Esophagus muscularis mucosa (tissue), 4 donors: ENCODE results near the gene NOP10. TPM values are rescaled to one million over a fixed set of nuclear protein-coding genes. Genes with fewer than 3 reads are reported as not detected.

Experiments used
- DNase-seq: peaks from one replicate; pipeline ENCODE4 v3.0.0-alpha.2; 2017; ENCODE audit errors: extremely low spot score
- H3K27ac ChIP-seq, 4 donors: fragments of 200-600 bp; sonication (generic); replicated peaks in 1 of 4; 1 replicate in 3 of 4; 2 replicates in 1 of 4; pipeline ENCODE4 v1.5.1; 2016 to 2019; ENCODE audit warnings: mild to moderate bottlenecking in 1 of 4
- H3K27me3 ChIP-seq, 4 donors: fragments of 200-600 bp; sonication (generic); one replicate each; pipeline versions ENCODE4 v1.5.1 to v1.6.0; 2016 to 2019
- H3K36me3 ChIP-seq, 4 donors: fragments of 200-600 bp; sonication (generic); one replicate each; pipeline ENCODE4 v1.5.1; 2016 to 2019
- H3K4me1 ChIP-seq, 4 donors: fragments of 200-600 bp; sonication (generic); one replicate each; pipeline ENCODE4 v1.5.1; 2016 to 2019
- H3K4me3 ChIP-seq, 4 donors: fragments of 200-600 bp; sonication (generic); 1 replicate in 2 of 4; 2 replicates in 2 of 4; pipeline ENCODE4 v1.5.1; 2016 to 2019; ENCODE audit warnings: mild to moderate bottlenecking in 4 of 4, moderate library complexity in 1 of 4
- H3K9me3 ChIP-seq, 4 donors: fragments of 200-600 bp; sonication (generic); 1 replicate in 3 of 4; 2 replicates in 1 of 4; pipeline ENCODE4 v1.5.1; 2016 to 2019
- EP300 ChIP-seq: sonication (generic); formaldehyde crosslinking; IDR thresholded peaks from one replicate; pipeline ENCODE4 v1.6.1; 2017; ENCODE audit warnings: antibody characterized with exemption
- POLR2A ChIP-seq: fragments of 450-650 bp; IDR thresholded peaks from one replicate; pipeline ENCODE4 v1.6.1; 2017; ENCODE audit warnings: antibody characterized with exemption, moderate library complexity, mild to moderate bottlenecking, low read depth
- POLR2AphosphoS5 ChIP-seq, 2 donors: sonication (generic); formaldehyde crosslinking; IDR thresholded peaks; one replicate each; pipeline ENCODE4 v1.6.1; 2017; ENCODE audit warnings: antibody characterized with exemption in 2 of 2
- WGBS: methylation state at CpG from one replicate; pipeline ENCODE4 v1.1.5; 2018; 5-methylcytosine and 5-hydroxymethylcytosine counted together
- intact Hi-C: fragments of 100-400 bp; cut with DNase I; formaldehyde crosslinking; loops from one replicate; pipeline ENCODE4 v1.15.1; 2023
- total RNA-seq, 4 donors: library from RNA; depleted of rRNA; stranded (reverse); fragments of >200 nt; gene quantifications; one replicate each; pipeline versions ENCODE4 v1.1.0 to v1.2.1, GENCODE V29; 2016
- TF ChIP-seq, protein P1 (sequence below), 3 experiments: fragments of 200-600 bp in 2 of 3; fragments of 450-650 bp in 1 of 3; sonication (generic) in 2 of 3; IDR thresholded peaks; one replicate each; pipeline ENCODE4 v1.5.1; 2017 to 2019; ENCODE audit warnings: antibody characterized with exemption in 3 of 3, mild to moderate bottlenecking in 2 of 3, moderate library complexity in 1 of 3

Gene NOP10
- total RNA-seq, 4 donors from 2014 or later: 78.5 to 136 (median 116) TPM

DNA sequence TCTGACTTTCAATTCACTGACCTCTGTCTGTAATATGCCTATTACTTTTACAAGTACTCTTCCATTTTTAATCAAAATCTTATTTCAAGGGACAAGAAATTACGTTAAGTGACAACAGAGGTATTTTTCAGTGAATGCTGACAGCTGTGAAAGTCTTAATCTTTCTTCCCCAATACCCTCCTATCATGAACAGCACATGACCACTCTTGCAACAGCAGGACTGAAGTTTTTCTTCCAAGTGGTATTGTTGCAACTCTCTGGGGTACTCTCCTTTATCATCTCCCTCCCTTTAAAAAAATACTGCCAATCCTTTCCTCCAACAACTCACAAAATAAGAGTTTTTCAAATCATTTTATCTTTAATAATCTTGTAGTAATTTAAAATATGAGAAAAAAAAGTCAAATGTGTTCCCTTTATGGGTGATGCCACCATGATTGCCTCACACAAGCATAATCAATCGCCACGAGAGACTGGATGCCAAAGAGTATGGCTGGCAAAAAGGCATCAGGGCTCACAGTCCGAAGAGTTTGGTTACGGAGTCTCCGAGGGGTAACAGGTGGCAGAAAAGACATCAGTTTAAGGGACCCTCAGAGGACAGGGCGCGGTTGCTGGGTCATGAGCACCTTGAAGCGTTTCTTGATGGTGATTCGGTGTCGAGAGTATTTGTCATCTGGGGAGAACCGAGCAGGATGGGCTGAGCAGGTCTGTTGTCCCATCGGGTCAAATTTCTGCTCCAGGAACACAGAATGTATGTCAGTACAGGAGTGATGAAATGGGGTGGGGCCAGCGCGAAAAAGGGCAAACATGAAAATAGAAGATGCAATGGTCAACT, 1.3 kb downstream of the NOP10 start:
- H3K27me3 ChIP-seq: no peaks in the 10 kb centered on the region
- H3K4me1 ChIP-seq: peaks cover 24 to 36% (median 28%) of the 10 kb centered on the region in 4 donors
- peak overlapping the region; percentile 64 to 87 (median 74) for H3K4me3 ChIP-seq
- peak overlapping the region in 1 of 4 donors; percentile 90 for H3K27ac ChIP-seq
- H3K9me3 ChIP-seq: no peaks in the 10 kb centered on the region
- WGBS: 94% methylated on average over 15 of the region's 15 CpGs
- peaks cover 0 to 30% (median 7%) of the 10 kb centered on the region in 4 donors for H3K36me3 ChIP-seq
- no peak for DNase-seq
- TF ChIP-seq POLR2AphosphoS5 (IDR thresholded peaks at IDR 0.05) (no peak), EP300 (no peak), POLR2A (no peak)
- TF ChIP-seq, protein P1, sequence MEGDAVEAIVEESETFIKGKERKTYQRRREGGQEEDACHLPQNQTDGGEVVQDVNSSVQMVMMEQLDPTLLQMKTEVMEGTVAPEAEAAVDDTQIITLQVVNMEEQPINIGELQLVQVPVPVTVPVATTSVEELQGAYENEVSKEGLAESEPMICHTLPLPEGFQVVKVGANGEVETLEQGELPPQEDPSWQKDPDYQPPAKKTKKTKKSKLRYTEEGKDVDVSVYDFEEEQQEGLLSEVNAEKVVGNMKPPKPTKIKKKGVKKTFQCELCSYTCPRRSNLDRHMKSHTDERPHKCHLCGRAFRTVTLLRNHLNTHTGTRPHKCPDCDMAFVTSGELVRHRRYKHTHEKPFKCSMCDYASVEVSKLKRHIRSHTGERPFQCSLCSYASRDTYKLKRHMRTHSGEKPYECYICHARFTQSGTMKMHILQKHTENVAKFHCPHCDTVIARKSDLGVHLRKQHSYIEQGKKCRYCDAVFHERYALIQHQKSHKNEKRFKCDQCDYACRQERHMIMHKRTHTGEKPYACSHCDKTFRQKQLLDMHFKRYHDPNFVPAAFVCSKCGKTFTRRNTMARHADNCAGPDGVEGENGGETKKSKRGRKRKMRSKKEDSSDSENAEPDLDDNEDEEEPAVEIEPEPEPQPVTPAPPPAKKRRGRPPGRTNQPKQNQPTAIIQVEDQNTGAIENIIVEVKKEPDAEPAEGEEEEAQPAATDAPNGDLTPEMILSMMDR (IDR thresholded peaks at IDR 0.05): no peak
- intact Hi-C loops: loop anchor here (5.0 to 10.0 kb wide), 2 partner anchors 119 to 243 kb away; partner anchors contain the start of gene GOLGA8B

DNA sequence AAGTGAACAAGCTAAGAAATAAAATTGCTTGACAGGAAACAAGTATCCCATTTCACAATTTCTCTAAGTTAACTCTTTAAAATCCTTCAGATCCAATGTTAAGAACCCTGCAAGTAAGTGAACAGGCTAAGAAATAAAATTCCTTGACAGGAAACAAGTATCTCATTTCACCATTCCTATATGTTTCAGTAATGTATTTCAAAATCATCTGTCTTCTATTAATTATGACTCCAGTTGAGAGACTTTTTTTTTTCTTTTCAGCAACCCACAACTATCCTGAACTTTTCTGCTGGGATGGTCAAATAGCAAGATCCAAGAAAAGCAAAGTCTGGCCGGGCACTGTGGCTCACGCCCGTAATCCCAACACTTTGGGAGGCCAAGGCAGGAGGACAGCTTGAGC, 3.0 kb downstream of the NOP10 start:
- Histone ChIP-seq H3K9me3 (no peaks in the 10 kb centered on the region), H3K36me3 (peaks cover 0 to 30% (median 7%) of the 10 kb centered on the region in 4 donors), H3K27me3 (no peaks in the 10 kb centered on the region), H3K4me1 (peaks cover 36 to 51% (median 43%) of the 10 kb centered on the region in 4 donors), H3K4me3 (no peak overlapping the region), H3K27ac (no peak overlapping the region)
- TF ChIP-seq EP300: no peak
- no peak for TF ChIP-seq POLR2A
- TF ChIP-seq, protein P1 (IDR thresholded peaks at IDR 0.05): no peak
- TF ChIP-seq POLR2AphosphoS5 (IDR thresholded peaks at IDR 0.05): no peak
- whole genome bisulfite sequencing: 95% methylated on average over 3 of the region's 3 CpGs
- no peak for DNase-seq
- intact Hi-C loops: loop anchor here (5.0 to 10.0 kb wide), 3 partner anchors 118 to 245 kb away; partner anchors contain the start of genes EMC7, GOLGA8B and PGBD4

DNA sequence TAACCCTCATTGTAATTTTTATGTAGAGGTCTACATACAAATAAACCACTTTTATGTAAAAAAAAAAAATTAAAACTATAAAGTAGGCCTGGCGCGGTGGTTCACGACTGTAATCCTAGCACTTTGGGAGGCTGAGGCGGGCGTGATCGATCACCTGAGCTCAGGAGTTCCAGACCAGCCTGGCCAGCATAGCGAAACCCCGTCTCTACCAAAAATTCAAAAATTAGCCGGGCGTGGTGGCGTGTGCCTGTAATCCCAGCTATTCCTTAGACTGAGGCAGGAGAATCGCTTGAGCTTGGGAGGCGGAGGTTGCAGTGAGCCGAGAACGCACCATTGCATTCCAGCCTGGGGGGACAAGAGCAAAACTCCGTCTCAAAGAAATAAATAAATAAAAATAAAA, 4.6 kb downstream of the NOP10 start:
- Histone ChIP-seq H3K27ac (peak overlapping the region; percentile 82 to 90 (median 88)), H3K4me1 (peaks cover 36 to 63% (median 50%) of the 10 kb centered on the region in 4 donors), H3K36me3 (peaks cover 0 to 30% (median 7%) of the 10 kb centered on the region in 4 donors), H3K27me3 (no peaks in the 10 kb centered on the region), H3K4me3 (peak overlapping the region; percentile 78 to 97 (median 88)), H3K9me3 (no peaks in the 10 kb centered on the region)
- TF ChIP-seq POLR2A (no peak), EP300 (no peak), POLR2AphosphoS5 (IDR thresholded peaks at IDR 0.05) (no peak)
- TF ChIP-seq, protein P1 (IDR thresholded peaks at IDR 0.05): no peak
- DNase-seq: no peak
- WGBS: 70% methylated on average over 16 of the region's 16 CpGs
- intact Hi-C loops: loop anchor here (10.0 kb wide), 1 partner anchor 234 kb away; the partner anchor contains the start of genes EMC7 and PGBD4

DNA sequence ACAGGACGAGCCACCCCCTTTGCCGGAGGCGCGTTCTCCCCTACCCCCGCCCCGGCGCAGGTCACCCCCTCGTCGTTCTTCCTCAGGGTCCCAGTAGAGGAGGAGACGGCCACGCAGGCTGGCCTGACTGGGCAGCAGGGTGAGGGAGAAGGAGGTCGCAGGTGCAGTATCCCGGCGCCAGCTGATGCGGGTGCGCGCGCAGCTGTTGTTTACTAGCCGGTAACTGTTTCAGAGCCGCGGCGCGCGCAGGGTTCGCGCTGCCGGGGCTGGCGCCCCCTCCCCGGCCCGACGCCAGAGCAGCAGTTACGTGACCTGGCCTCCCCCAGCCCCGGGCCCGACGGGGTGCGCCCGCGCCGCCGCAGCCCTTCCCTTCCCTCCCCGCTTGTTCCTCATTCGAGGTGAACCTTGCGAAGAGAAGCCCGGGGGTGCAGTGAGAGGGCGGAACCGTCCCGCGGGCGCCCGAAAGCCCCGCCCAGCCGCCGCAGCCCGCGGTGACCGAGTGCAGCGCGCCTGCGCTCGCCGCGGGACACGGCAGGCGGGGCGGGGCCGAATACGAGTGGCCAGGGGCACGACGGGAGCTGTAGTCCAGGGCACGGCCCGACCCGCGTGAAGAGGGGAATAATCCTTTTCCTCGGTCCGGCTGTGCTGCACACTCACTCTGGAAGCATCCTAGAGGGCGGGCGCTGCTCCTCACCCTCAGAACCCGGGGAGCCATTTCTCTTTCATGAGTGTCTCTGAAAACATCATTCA, 5.2 kb downstream of the NOP10 start, which contains the start of gene SLC12A6:
Gene SLC12A6, minus strand, starts transcription at position 225 of the 750 bp plus-strand sequence. CDS start 1,101 bp downstream, outside the sequence.
- DNase-seq: peak; percentile 94
- Histone ChIP-seq H3K4me1 (peaks cover 36 to 61% (median 50%) of the 10 kb centered on the region in 4 donors), H3K27ac (peak within 1 kb of the TSS; percentile 82 to 90 (median 88)), H3K36me3 (peaks cover 0 to 30% (median 7%) of the 10 kb centered on the region in 4 donors), H3K4me3 (peak within 1 kb of the TSS; percentile 78 to 97 (median 88)), H3K9me3 (no peaks in the 10 kb centered on the region), H3K27me3 (no peaks in the 10 kb centered on the region)
- intact Hi-C loops: loop anchor here (10.0 kb wide), 1 partner anchor 233 kb away; the partner anchor contains the start of genes EMC7 and PGBD4
- 0% methylated on average over 12 of the region's 78 CpGs for WGBS
- peak; percentile 44 for TF ChIP-seq POLR2A
- no peak for TF ChIP-seq EP300
- peak in 1 of 2 donors; percentile 78 for TF ChIP-seq POLR2AphosphoS5 (IDR thresholded peaks at IDR 0.05)
- TF ChIP-seq, protein P1 (IDR thresholded peaks at IDR 0.05): peak in 1 of 3 experiments; percentile 16
